Skeletal muscle satellite cell (primary cell): ENCODE measurements around the gene TBXAS1.
A peak's percentile ranks its signal among the peaks of the same experiment; 100 is the strongest.

ENCODE experiments used
- H3K27me3 ChIP-seq: 2 replicates; pipeline ENCODE4 v1.7.0; 2013; ENCODE audit warnings: low read length; ENCODE audit not compliant: control insufficient read depth, insufficient read depth
- H3K36me3 ChIP-seq: 2 replicates; pipeline ENCODE4 v1.7.0; 2013; ENCODE audit warnings: mild to moderate bottlenecking, control low read depth, low read length; ENCODE audit not compliant: insufficient read depth
- H3K4me1 ChIP-seq: 2 replicates; pipeline ENCODE4 v1.7.0; 2013; ENCODE audit warnings: low read length; ENCODE audit not compliant: control insufficient read depth, insufficient read depth
- H3K4me2 ChIP-seq: 2 replicates; pipeline ENCODE4 v1.7.0; 2013; ENCODE audit warnings: mild to moderate bottlenecking, low read length
- H3K4me3 ChIP-seq: 2 replicates; pipeline ENCODE4 v1.7.0; 2013; ENCODE audit warnings: low read length
- H3K9ac ChIP-seq: 2 replicates; pipeline ENCODE4 v1.7.0; 2013; ENCODE audit warnings: mild to moderate bottlenecking, low read depth, low read length, moderate library complexity
- H3K9me3 ChIP-seq: replicated peaks from 2 replicates; pipeline ENCODE4 v1.7.0; 2013; ENCODE audit warnings: mild to moderate bottlenecking, control low read depth, low read length

TBXAS1 gene

DNA sequence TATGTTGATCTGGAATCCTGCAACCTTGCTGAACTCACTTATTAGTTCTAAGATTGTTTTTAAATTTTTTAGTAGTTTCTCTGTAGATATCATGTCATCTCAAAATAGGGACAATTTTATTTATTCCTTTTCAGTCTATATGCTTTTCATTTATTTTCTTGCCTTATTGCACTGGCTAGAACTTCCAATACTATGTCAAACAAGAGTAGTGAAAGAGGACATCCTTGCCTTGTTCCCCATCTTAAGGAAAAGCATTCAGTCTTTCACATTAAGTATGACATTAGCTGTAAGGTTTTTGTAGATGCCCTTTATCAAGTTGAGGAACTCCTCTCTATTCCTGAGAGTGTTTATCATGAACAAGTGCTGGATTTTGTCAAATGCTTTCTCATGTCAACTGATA, 77.8 kb downstream of the TBXAS1 start:
- no peak overlapping the region for H3K4me3 ChIP-seq
- H3K27me3 ChIP-seq: no peaks in the 10 kb centered on the region
- H3K9ac ChIP-seq: no peak overlapping the region
- H3K4me1 ChIP-seq: peaks cover 17% of the 10 kb centered on the region
- H3K9me3 ChIP-seq: no peaks in the 10 kb centered on the region
- no peak overlapping the region for H3K4me2 ChIP-seq
- no peaks in the 10 kb centered on the region for H3K36me3 ChIP-seq

DNA sequence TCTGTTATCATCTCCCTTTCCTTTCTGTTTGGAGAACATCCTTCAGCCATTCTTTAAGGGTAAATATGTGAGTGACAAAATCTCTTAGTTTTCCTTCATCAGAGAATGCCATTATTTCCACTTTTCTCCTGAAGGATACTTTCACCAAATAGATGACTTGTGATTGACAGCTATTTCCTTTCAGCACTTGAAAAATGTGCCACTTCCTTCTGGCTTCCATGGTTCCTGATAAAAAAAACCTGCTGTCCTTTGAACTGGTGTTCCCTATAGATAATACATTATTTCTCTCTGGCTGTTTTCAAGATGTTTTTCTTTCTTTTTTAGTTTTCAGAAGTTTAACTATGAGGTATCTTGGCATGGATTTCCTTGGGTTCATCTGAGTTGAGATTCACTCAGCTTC, 79.7 kb downstream of the TBXAS1 start:
- H3K4me3 ChIP-seq: no peak overlapping the region
- no peak overlapping the region for H3K4me2 ChIP-seq
- H3K9me3 ChIP-seq: no peaks in the 10 kb centered on the region
- H3K36me3 ChIP-seq: no peaks in the 10 kb centered on the region
- H3K27me3 ChIP-seq: no peaks in the 10 kb centered on the region
- H3K4me1 ChIP-seq: peaks cover 20% of the 10 kb centered on the region
- H3K9ac ChIP-seq: no peak overlapping the region

DNA sequence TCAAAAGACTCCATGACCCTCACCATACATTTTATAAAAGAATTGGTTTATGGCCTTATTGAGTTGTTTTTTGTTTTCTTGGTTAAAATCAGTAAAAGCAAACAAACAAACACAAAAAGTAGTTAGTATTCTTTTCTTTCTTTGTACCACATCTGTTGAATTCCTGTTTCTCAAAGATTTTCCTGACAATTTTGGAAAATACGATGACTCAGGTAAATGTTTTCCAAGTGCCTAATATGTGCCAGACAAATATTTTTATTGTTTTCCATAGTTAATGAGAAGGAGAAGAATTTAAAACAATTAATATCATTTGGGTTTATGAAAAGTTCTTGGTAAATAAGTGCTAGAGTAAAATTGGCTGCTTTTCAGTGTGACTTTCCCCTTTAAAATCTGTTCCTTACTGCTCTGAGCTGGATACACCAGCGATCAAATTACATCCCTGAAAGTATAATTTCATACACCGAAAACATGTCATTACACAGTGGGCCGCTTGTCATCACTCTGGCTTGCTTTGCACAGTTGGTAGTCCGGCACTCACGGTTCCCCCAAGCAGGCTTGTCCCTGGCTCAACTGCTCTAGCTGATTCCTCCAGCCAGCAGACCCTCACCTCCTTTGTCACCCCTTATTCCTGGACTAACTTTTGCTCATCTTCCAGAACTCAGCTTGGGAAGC, 80.5 kb downstream of the TBXAS1 start:
- Histone ChIP-seq H3K27me3 (no peaks in the 10 kb centered on the region), H3K9ac (no peak overlapping the region), H3K4me1 (peaks cover 27% of the 10 kb centered on the region), H3K4me3 (no peak overlapping the region), H3K9me3 (no peaks in the 10 kb centered on the region), H3K36me3 (no peaks in the 10 kb centered on the region), H3K4me2 (peak overlapping the region; percentile 63)

DNA sequence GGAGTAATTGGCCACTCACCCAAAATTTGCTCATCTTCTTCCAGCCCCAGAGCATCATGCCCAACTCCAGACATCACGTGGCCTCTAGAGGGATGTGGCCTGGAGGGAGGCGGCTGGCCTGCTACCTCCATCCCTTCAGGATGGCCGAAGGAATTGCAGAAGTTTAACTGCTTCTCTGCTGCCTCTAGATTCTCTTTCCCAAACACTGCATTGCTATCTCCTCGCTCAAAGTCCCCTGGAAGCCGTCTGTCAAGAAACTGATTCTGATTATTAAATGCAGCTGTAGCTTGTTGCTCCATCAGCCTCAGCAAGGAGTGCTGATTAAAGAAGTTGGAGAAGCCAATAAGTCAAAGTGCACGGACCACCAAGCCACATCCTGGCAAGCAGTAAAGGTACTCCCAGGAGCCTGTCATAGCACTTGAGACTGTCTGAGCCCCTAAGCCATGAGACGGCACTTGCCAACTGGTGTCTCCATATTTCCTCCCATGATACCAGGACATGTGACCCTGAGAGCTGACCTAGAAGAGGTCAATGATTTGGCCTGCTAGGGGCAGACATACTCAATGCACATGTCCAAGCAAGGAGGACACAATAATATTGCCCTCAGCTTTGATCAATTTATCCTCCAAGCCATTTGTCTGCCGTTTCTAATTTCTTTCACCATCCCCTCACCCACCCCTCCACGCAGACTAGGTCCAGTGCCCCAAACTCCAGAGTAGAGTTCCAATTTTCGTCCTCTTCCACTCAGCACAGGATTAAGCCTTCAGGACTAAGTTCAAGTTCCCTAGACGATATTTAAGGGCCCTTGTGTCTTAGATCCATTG, 84.2 kb downstream of the TBXAS1 start:
- Histone ChIP-seq H3K9me3 (no peaks in the 10 kb centered on the region), H3K9ac (no peak overlapping the region), H3K4me1 (peaks cover 62% of the 10 kb centered on the region), H3K4me2 (no peak overlapping the region), H3K4me3 (no peak overlapping the region), H3K36me3 (no peaks in the 10 kb centered on the region), H3K27me3 (no peaks in the 10 kb centered on the region)

DNA sequence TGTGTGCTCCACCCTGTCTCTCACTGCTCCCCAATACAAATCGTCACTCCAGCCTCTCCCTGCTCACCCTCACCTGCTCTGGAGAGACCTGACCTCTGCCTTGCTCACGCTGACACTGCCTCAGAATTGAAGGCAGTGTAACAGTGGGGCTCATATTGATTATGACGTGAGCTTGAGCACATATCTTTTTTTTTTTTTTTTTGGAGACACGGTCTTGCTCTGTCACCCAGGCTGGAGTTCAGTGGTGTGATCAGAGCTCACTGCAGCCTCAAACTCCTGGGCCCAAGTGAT, 84.7 kb downstream of the TBXAS1 start:
- no peak overlapping the region for H3K4me2 ChIP-seq
- no peak overlapping the region for H3K9ac ChIP-seq
- no peaks in the 10 kb centered on the region for H3K27me3 ChIP-seq
- H3K9me3 ChIP-seq: no peaks in the 10 kb centered on the region
- H3K36me3 ChIP-seq: no peaks in the 10 kb centered on the region
- peaks cover 60% of the 10 kb centered on the region for H3K4me1 ChIP-seq
- no peak overlapping the region for H3K4me3 ChIP-seq

DNA sequence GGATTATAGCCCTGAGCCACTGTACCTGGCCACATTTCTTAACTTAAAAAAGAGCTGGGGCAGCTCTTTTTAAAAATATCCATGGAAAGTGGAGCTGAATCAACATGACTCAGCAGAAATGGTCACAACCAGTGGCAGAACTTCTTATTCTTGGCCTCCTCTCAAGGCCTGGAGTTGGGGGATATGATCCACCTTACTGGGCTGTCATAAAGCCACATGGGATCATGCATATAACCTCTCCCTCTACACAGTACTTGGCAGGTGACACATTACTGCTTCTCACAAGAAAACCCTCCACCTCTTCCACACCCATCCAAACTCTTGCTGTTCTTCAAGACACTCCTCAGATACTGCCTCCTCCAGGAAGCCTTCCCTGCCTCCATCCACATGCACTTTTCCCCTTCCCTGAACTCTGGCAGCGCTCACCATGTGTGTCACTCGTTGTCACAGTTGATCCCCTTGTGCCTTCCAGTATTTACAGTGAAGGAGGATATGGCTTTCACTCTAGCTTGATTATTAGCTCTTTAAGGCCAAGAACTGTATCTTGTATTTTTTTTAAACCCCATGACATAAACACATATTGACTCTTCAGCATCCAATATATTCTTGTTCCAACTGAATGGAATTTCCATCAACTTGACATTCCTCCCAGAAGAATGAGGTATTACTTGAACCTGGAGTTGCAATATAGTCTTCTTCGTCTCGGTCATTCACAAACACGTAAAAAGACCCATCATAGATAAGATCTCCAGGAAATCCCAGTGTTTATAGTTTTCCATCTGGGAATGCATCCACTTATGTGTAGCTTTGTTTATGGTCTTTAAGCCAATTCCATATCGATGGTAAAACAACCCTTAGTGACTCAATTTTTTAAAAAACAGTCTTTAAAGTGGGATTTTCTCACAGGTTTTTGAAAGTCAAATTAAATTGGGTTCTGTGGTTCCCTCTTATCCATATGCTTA, 85.5 kb downstream of the TBXAS1 start:
- no peaks in the 10 kb centered on the region for H3K36me3 ChIP-seq
- peak overlapping the region; percentile 12 for H3K9ac ChIP-seq
- H3K4me3 ChIP-seq: peak overlapping the region; percentile 0
- H3K9me3 ChIP-seq: no peaks in the 10 kb centered on the region
- H3K4me2 ChIP-seq: no peak overlapping the region
- peaks cover 52% of the 10 kb centered on the region for H3K4me1 ChIP-seq
- H3K27me3 ChIP-seq: no peaks in the 10 kb centered on the region

DNA sequence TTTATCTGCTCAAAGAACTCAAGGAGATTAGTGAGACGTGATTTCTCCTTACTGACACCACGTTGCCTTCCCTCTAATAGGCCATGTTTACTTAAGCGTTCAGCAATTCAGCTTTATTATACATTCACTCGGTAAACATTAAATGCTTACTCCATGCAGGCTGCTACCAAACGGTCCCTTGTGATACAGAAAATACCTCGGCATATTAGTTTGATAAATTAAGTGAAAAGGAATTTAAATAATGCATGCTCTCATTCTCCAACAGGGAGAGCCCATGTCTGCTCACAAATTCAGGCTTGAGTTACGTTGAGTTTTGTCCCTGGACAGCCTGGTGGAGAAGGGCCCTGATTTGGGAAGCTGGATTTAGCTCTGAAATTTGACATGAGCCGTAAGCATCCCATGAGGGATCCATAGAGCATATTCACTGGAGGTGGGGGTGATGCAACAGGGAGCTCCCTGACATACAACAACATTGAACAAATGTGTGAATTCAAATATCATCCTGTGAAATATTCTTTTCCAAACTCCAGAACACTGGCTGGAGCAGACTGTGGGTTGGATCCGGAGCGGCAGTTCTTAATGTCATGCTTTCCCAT, 86.3 kb downstream of the TBXAS1 start:
- Histone ChIP-seq H3K9ac (peak overlapping the region; percentile 61), H3K9me3 (no peaks in the 10 kb centered on the region), H3K27me3 (no peaks in the 10 kb centered on the region), H3K4me1 (peaks cover 45% of the 10 kb centered on the region), H3K36me3 (no peaks in the 10 kb centered on the region), H3K4me3 (no peak overlapping the region), H3K4me2 (peak overlapping the region; percentile 65)

DNA sequence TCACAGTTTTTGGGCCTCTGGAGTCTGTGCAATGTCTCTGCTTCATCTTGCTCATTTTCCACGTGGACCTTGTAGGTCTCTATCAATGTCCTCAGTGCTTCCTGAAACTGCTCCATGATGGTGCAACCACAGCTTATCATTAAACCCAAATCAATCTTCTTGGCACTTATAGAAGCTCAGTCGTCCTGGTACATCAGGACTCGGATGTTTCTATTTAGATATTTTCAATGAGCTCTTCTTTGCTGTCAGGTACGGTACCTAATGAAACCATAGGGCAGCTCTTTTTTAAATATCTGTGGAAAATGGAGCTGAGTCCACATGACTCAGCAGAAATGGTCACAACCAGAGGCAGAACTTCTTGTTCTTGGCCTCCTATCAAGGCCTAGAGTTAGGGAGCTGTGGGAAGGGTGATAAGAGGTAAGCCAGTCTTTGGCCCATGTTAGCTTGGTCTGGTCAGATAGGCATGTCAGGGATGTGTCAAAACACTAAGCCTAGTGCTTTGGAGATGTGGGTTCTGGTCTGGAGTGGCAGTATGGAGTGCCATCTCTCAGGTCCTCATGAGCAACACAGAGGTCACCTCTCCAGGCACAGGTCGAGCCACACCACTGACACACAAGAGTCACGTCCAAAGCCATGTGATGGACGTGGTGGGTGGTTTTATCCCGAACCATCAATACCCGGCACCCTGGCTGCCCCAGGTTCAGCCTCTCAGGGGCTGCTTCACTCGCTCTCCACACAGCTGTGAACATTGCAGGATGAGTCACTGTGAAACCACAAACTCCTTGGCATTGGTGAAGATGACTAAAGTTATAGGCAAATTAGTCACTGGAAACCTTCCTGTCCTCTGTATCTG, 87.0 kb downstream of the TBXAS1 start:
- Histone ChIP-seq H3K4me1 (peaks cover 45% of the 10 kb centered on the region), H3K9ac (peak overlapping the region; percentile 61), H3K36me3 (no peaks in the 10 kb centered on the region), H3K4me3 (no peak overlapping the region), H3K9me3 (no peaks in the 10 kb centered on the region), H3K4me2 (peak overlapping the region; percentile 65), H3K27me3 (no peaks in the 10 kb centered on the region)

DNA sequence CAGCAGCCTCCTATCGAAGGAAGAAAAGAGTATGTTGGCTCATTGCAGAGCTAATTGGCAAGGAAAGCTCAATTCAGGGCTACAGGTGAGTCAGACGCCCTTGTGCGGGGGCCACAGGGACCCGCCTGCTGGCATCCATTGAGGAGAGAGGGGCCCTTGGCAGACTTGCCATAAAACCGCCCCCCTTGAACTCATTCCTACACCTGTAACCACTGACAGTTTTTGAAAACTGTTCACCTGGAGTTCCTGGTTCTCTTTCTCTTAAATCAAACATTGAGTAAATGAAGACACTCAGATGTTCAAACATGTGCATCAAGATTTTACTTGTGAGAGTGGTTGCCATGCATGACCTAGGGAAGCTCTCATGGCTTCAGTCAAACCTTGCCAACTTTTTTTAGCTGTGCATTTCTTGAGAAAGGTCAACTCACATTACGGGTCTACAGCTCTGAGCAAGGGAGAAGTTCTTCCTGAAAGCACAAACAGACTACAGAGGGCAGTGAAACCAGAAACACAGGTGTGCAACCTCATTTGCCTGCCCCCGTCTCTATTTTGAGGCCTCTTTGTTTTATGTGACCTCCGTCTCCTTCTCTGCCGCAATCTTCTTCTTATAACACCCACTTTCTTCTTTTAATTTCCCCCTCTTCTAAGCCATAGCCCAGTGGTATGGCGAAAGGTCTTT, 87.8 kb downstream of the TBXAS1 start:
- Histone ChIP-seq H3K4me1 (peaks cover 45% of the 10 kb centered on the region), H3K9ac (no peak overlapping the region), H3K36me3 (no peaks in the 10 kb centered on the region), H3K4me3 (no peak overlapping the region), H3K4me2 (peak overlapping the region; percentile 41), H3K9me3 (no peaks in the 10 kb centered on the region), H3K27me3 (no peaks in the 10 kb centered on the region)

DNA sequence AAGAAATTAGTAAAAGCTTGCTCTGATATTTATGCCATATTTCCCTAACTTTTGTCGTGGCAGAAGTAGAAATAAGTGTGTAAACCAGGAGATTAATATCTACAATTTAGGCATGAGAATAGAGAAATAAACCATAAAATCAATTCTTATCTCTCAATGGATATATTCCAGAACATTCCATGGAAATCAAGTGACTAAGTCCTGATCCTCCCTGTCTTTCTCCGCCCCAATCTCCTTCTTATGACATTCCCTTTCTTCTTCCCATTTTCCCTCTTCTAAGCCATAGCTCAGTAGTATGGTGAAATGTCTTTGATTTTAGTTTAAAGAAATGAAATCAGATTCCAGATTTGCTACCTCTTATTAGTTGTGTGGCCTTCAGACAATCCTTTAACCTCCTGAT, 88.8 kb downstream of the TBXAS1 start:
- Histone ChIP-seq H3K4me3 (no peak overlapping the region), H3K9ac (no peak overlapping the region), H3K36me3 (no peaks in the 10 kb centered on the region), H3K9me3 (no peaks in the 10 kb centered on the region), H3K4me1 (peaks cover 45% of the 10 kb centered on the region), H3K4me2 (no peak overlapping the region), H3K27me3 (no peaks in the 10 kb centered on the region)
